ENCODE results near the gene HDAC10. TPM values are rescaled to one million over a fixed set of nuclear protein-coding genes. Genes with fewer than 3 reads are reported as not detected.

The HDAC10 gene
- total RNA-seq, 4 donors from 2014 or later = 66.8 to 618 (median 142) TPM

GRCh38 chr22:50248196-50249081 is 2.6 kb downstream of the HDAC10 start:
- in situ Hi-C loops (cut with MboI; ENCODE audit: low pct_ligation_motif_present in 1 of 4, low pct_unique_long_range_greater_than_20kb in 1 of 4, low sequenced_read_pairs in 3 of 4) (no loop called here), intact Hi-C loops (cut with DNase I; ENCODE audit: low total_unique reads) (no loop called here)
- DNase-seq = no peak
- Histone ChIP-seq H3K4me3 (no peak overlapping the region), H3K27me3 (no peaks in the 10 kb centered on the region), H3K4me1 (peaks cover 22 to 50% (median 42%) of the 10 kb centered on the region in 4 donors), H3K36me3 (no peaks in the 10 kb centered on the region), H3K27ac (no peak overlapping the region), H3K9me3 (no peaks in the 10 kb centered on the region)
- no peak for TF ChIP-seq POLR2AphosphoS5 (IDR thresholded peaks at IDR 0.05)
- TF ChIP-seq CTCF (IDR thresholded peaks at IDR 0.05) = no peak
- no peak for TF ChIP-seq EP300 (IDR thresholded peaks at IDR 0.05; ENCODE audit: low read depth)
- no peak for TF ChIP-seq POLR2A (IDR thresholded peaks at IDR 0.05)
- 87 to 93% methylated on average over 3 to 23 of the region's 29 CpGs for WGBS, 2 donors (ENCODE audit: low coverage in 1 of 2)

GRCh38 chr22:50247748-50248147 is 3.3 kb downstream of the HDAC10 start:
- 27% methylated on average over 15 of the region's 16 CpGs; no CpG with 5 or more reads in 1 of the 2 donors for whole genome bisulfite sequencing, 2 donors (ENCODE audit: low coverage in 1 of 2)
- Histone ChIP-seq H3K27me3 (no peaks in the 10 kb centered on the region), H3K9me3 (no peaks in the 10 kb centered on the region), H3K27ac (peak overlapping the region in 1 of 4 donors; percentile 26), H3K4me3 (no peak overlapping the region), H3K36me3 (no peaks in the 10 kb centered on the region), H3K4me1 (peaks cover 28 to 57% (median 49%) of the 10 kb centered on the region in 4 donors)
- peak; percentile 77 for DNase-seq
- in situ Hi-C loops (cut with MboI; ENCODE audit: low pct_ligation_motif_present in 1 of 4, low pct_unique_long_range_greater_than_20kb in 1 of 4, low sequenced_read_pairs in 3 of 4) (no loop called here), intact Hi-C loops (cut with DNase I; ENCODE audit: low total_unique reads) (no loop called here)
- no peak for TF ChIP-seq POLR2A (IDR thresholded peaks at IDR 0.05)

GRCh38 chr22:50246242-50247175 is 4.6 kb downstream of the HDAC10 start:
- intact Hi-C loops (cut with DNase I; ENCODE audit: low total_unique reads) (no loop called here), in situ Hi-C loops (cut with MboI; ENCODE audit: low pct_ligation_motif_present in 1 of 4, low pct_unique_long_range_greater_than_20kb in 1 of 4, low sequenced_read_pairs in 3 of 4) (no loop called here)
- H3K27ac ChIP-seq = peak overlapping the region; percentile 93 to 95 (median 94)
- H3K4me3 ChIP-seq = no peak overlapping the region
- DNase-seq = no peak
- H3K27me3 ChIP-seq = no peaks in the 10 kb centered on the region
- H3K4me1 ChIP-seq = peaks cover 38 to 62% (median 54%) of the 10 kb centered on the region in 4 donors
- H3K9me3 ChIP-seq = no peaks in the 10 kb centered on the region
- TF ChIP-seq CTCF (IDR thresholded peaks at IDR 0.05) = peak in 1 of 5 experiments; percentile 28
- no peak for TF ChIP-seq POLR2AphosphoS5 (IDR thresholded peaks at IDR 0.05)
- H3K36me3 ChIP-seq = no peaks in the 10 kb centered on the region
- WGBS, 2 donors (ENCODE audit: low coverage in 1 of 2) = 86 to 92% methylated on average over 4 to 19 of the region's 20 CpGs

- Histone ChIP-seq H3K9me3 (no peaks in the 10 kb centered on the region), H3K36me3 (no peaks in the 10 kb centered on the region), H3K4me3 (peak overlapping the region; percentile 66 to 92 (median 89)), H3K27ac (peak overlapping the region; percentile 93 to 95 (median 94)), H3K27me3 (no peaks in the 10 kb centered on the region), H3K4me1 (peaks cover 44 to 67% (median 53%) of the 10 kb centered on the region in 4 donors)
- in situ Hi-C loops (cut with MboI; ENCODE audit: low pct_ligation_motif_present in 1 of 4, low pct_unique_long_range_greater_than_20kb in 1 of 4, low sequenced_read_pairs in 3 of 4) (no loop called here), intact Hi-C loops (cut with DNase I; ENCODE audit: low total_unique reads) (no loop called here)
- TF ChIP-seq EP300 (IDR thresholded peaks at IDR 0.05; ENCODE audit: low read depth) (no peak), POLR2A (IDR thresholded peaks at IDR 0.05) (no peak)
- peak; percentile 38 for DNase-seq
- WGBS, 2 donors (ENCODE audit: low coverage in 1 of 2) = 15% methylated on average over 40 of the region's 53 CpGs; no CpG with 5 or more reads in 1 of the 2 donors
Observed at GRCh38 chr22:50245214-50246072, 5.6 kb downstream of the HDAC10 start.
